ENCODE measurements around the gene SLC37A1.

Gene SLC37A1

DNA sequence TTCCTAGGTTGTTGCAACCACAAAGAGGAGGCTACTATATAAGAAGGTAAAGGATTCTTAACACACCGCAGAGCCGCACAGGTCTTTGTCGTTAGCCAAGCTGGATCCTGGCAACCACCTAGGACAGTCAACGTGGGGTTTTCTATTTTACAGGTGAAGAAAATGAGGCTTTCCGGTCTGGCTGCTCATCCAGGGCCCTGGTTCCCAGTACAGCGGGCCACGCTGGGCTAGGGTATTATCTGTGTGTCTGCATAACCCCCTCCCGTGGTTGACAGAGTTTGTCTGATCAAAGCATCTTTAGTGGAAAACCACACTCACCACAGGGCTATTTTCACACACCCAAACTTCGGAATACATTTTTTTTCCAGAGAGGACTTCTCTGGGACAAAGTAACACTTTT is 100.7 kb downstream of the SLC37A1 start:
- TF ChIP-seq TAF1 (IDR thresholded peaks at IDR 0.05; ENCODE audit: borderline replicate concordance, insufficient read depth, low read length) (no peak), POLR2AphosphoS5 (IDR thresholded peaks at IDR 0.05; ENCODE audit: low read depth, low read length) (no peak), SIN3A (IDR thresholded peaks at IDR 0.05; ENCODE audit: borderline replicate concordance, insufficient read depth, low read length) (no peak), FOXP2 (optimal IDR thresholded peaks at IDR 0.05; ENCODE audit: borderline replicate concordance, extremely low read depth, extremely low read length, insufficient read depth) (no peak), REST (IDR thresholded peaks at IDR 0.05; ENCODE audit: insufficient read depth in 1 of 2, low read depth in 2 of 2, low read length in 2 of 2) (no peak)

- no peak for TF ChIP-seq SIN3A (IDR thresholded peaks at IDR 0.05; ENCODE audit: borderline replicate concordance, insufficient read depth, low read length)
- TF ChIP-seq TAF1 (IDR thresholded peaks at IDR 0.05; ENCODE audit: borderline replicate concordance, insufficient read depth, low read length), result no peak
- no peak for TF ChIP-seq REST (IDR thresholded peaks at IDR 0.05; ENCODE audit: insufficient read depth in 1 of 2, low read depth in 2 of 2, low read length in 2 of 2)
- TF ChIP-seq POLR2AphosphoS5 (IDR thresholded peaks at IDR 0.05; ENCODE audit: low read depth, low read length), result no peak
- no peak for TF ChIP-seq FOXP2 (optimal IDR thresholded peaks at IDR 0.05; ENCODE audit: borderline replicate concordance, extremely low read depth, extremely low read length, insufficient read depth)
Observed at GRCh38 chr21:42614811-42615351, 101.2 kb downstream of the SLC37A1 start.

GRCh38 chr21:42615924-42616323 is 102.3 kb downstream of the SLC37A1 start:
- TF ChIP-seq SIN3A (IDR thresholded peaks at IDR 0.05; ENCODE audit: borderline replicate concordance, insufficient read depth, low read length), result no peak

DNA sequence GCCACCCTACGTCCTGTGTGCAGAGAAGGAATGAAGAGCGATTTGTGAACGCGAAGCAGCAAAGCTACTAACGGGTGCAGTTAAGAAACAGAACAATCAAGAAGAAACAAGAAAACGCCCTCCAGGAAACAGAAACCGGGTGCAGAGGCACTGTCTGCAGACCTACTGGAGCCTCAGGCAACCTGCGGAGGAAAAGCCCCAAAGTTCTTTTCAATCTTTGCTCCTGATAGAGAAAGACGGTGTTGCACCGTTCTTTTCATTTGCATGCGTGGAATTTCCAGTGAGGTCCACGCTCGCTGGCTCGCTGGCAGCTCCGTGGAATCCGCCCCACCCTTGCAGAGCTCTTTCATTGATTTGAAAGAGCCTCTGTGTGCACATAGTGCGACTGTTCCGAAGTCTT is 102.8 kb downstream of the SLC37A1 start:
- TF ChIP-seq FOXP2 (optimal IDR thresholded peaks at IDR 0.05; ENCODE audit: borderline replicate concordance, extremely low read depth, extremely low read length, insufficient read depth), result no peak
- no peak for TF ChIP-seq REST (IDR thresholded peaks at IDR 0.05; ENCODE audit: insufficient read depth in 1 of 2, low read depth in 2 of 2, low read length in 2 of 2)
- TF ChIP-seq SIN3A (IDR thresholded peaks at IDR 0.05; ENCODE audit: borderline replicate concordance, insufficient read depth, low read length), result no peak
- no peak for TF ChIP-seq POLR2AphosphoS5 (IDR thresholded peaks at IDR 0.05; ENCODE audit: low read depth, low read length)
- TF ChIP-seq TAF1 (IDR thresholded peaks at IDR 0.05; ENCODE audit: borderline replicate concordance, insufficient read depth, low read length), result no peak

- TF ChIP-seq TAF1 (IDR thresholded peaks at IDR 0.05; ENCODE audit: borderline replicate concordance, insufficient read depth, low read length) (no peak), SIN3A (IDR thresholded peaks at IDR 0.05; ENCODE audit: borderline replicate concordance, insufficient read depth, low read length) (no peak), POLR2AphosphoS5 (IDR thresholded peaks at IDR 0.05; ENCODE audit: low read depth, low read length) (no peak), FOXP2 (optimal IDR thresholded peaks at IDR 0.05; ENCODE audit: borderline replicate concordance, extremely low read depth, extremely low read length, insufficient read depth) (no peak), REST (IDR thresholded peaks at IDR 0.05; ENCODE audit: insufficient read depth in 1 of 2, low read depth in 2 of 2, low read length in 2 of 2) (no peak)
Observed at GRCh38 chr21:42616941-42617340, 103.3 kb downstream of the SLC37A1 start.
